HL-60 (cell line): Measurements from ENCODE around the gene PARD3.

Experiments
- CTCF ChIP-seq: IDR thresholded peaks from one replicate; pipeline ENCODE4 v1.5.1; 2011; ENCODE audit warnings: low read length, control low read depth, inconsistent platforms; ENCODE audit not compliant: insufficient read depth
- GABPA ChIP-seq: IDR thresholded peaks from 2 replicates; pipeline ENCODE4 v1.6.1; 2012; ENCODE audit warnings: low read depth
- POLR2AphosphoS5 ChIP-seq: IDR thresholded peaks from 2 replicates; pipeline ENCODE4 v1.6.1; 2012; ENCODE audit warnings: low read depth
- REST ChIP-seq: IDR thresholded peaks from 2 replicates; pipeline ENCODE4 v1.6.1; 2012; ENCODE audit warnings: low read depth; ENCODE audit not compliant: insufficient replicate concordance
- SPI1 ChIP-seq: IDR thresholded peaks from 2 replicates; pipeline ENCODE4 v1.6.1; 2012; ENCODE audit warnings: low read depth, mild to moderate bottlenecking, borderline replicate concordance

GRCh38 chr10:34792881-34793280 is 22.2 kb downstream of the PARD3 start:
- no peak for TF ChIP-seq CTCF
- TF ChIP-seq REST = no peak
- no peak for TF ChIP-seq GABPA
- no peak for TF ChIP-seq POLR2AphosphoS5
- TF ChIP-seq SPI1 = no peak
